K562 (cell line): ENCODE data around the gene SELENOI. TPM values are rescaled to one million over a fixed set of nuclear protein-coding genes. Genes with fewer than 3 reads are reported as not detected.

ENCODE experiments used
- ATF7 ChIP-seq: fragments of 450-650 bp; IDR thresholded peaks from 2 replicates; pipeline ENCODE4 v1.7.1; 2014; ENCODE audit warnings: mild to moderate bottlenecking, moderate library complexity
- BRCA1 ChIP-seq, 2 experiments: fragments of 450-650 bp in 1 of 2; sonication (generic) in 1 of 2; formaldehyde crosslinking in 1 of 2; IDR thresholded peaks; 2 replicates each; pipeline versions ENCODE4 v1.5.0 to v1.6.1; 2017 to 2020; ENCODE audit warnings: mild to moderate bottlenecking in 1 of 2, missing genetic modification reagents in 1 of 2
- CBFA2T2 ChIP-seq: fragments of 450-650 bp; conservative IDR thresholded peaks from 2 replicates; pipeline ENCODE4 v1.6.1; 2017; ENCODE audit warnings: mild to moderate bottlenecking
- CBX1 ChIP-seq: sonication (generic); IDR thresholded peaks from 2 replicates; pipeline ENCODE4 v1.6.1; 2016; ENCODE audit warnings: antibody characterized with exemption, low read depth, mild to moderate bottlenecking
- CHD1 ChIP-seq: fragments of 200-600 bp; sonication (generic); IDR thresholded peaks from one replicate; pipeline ENCODE4 v1.6.1; 2012; ENCODE audit warnings: mild to moderate bottlenecking, moderate library complexity, low read length, inconsistent platforms
- CHD4 ChIP-seq: fragments of 200-600 bp; sonication (generic); IDR thresholded peaks from 3 replicates; pipeline ENCODE4 v1.6.1; 2012; ENCODE audit warnings: low read depth, mild to moderate bottlenecking, mixed read lengths, low read length, inconsistent platforms; ENCODE audit not compliant: insufficient read depth, insufficient replicate concordance, poor library complexity, severe bottlenecking
- CREM ChIP-seq: IDR thresholded peaks from 2 replicates; pipeline ENCODE4 v1.6.1; 2014; ENCODE audit warnings: antibody characterized with exemption, low read depth
- DIDO1 ChIP-seq: fragments of 450-650 bp; IDR thresholded peaks from 2 replicates; pipeline ENCODE4 v1.6.1; 2016; ENCODE audit warnings: low read depth, missing biosample characterization, missing genetic modification characterization
- ESRRB ChIP-seq: fragments of 250-450 bp; sonication (Bioruptor Pico); IDR thresholded peaks from 2 replicates; pipeline ENCODE4 v1.5.0; 2020; ENCODE audit warnings: mild to moderate bottlenecking, moderate library complexity, borderline replicate concordance
- FOXJ2 ChIP-seq: fragments of 200-800 bp; sonication (Bioruptor generic); IDR thresholded peaks from 2 replicates; pipeline ENCODE4 v1.6.1; 2016; ENCODE audit warnings: missing genetic modification characterization, missing compliant biosample characterization
- JUND ChIP-seq, 2 experiments: IDR thresholded peaks; 2 replicates in 1 of 2; 3 replicates in 1 of 2; pipeline ENCODE4 v1.6.1; 2011; ENCODE audit warnings: borderline replicate concordance in 2 of 2, low read depth in 2 of 2, low read length in 2 of 2, improper control_type of control experiment in 1 of 2, missing biosample characterization in 1 of 2, missing genetic modification characterization in 1 of 2, missing genetic modification reagents in 1 of 2
- MCM7 ChIP-seq, 2 experiments: fragments of 450-650 bp; IDR thresholded peaks; 2 replicates each; pipeline ENCODE4 v1.6.1; 2016 to 2018
- RAD21 ChIP-seq, 2 experiments: fragments of 250-450 bp in 1 of 2; fragments of 450-650 bp in 1 of 2; sonication (Bioruptor Pico) in 1 of 2; formaldehyde crosslinking in 1 of 2; IDR thresholded peaks in 1 of 2; conservative IDR thresholded peaks in 1 of 2; 2 replicates each; pipeline versions ENCODE4 v1.4.0 to v1.8.0; 2020 to 2022; ENCODE audit warnings: mild to moderate bottlenecking in 2 of 2, moderate library complexity in 1 of 2
- SNAPC5 ChIP-seq: fragments of 250-450 bp; sonication (Bioruptor Pico); IDR thresholded peaks from 2 replicates; pipeline ENCODE4 v1.8.0; 2021; ENCODE audit warnings: moderate library complexity, mild to moderate bottlenecking, inconsistent platforms
- ZBTB8A ChIP-seq: fragments of 450-650 bp; IDR thresholded peaks from 2 replicates; pipeline ENCODE4 v1.6.1; 2018; ENCODE audit warnings: mild to moderate bottlenecking, moderate library complexity; ENCODE audit not compliant: partially characterized antibody
- ZFPM2 ChIP-seq: fragments of 250-450 bp; sonication (Bioruptor Pico); IDR thresholded peaks from 2 replicates; pipeline ENCODE4 v1.5.1; 2022; ENCODE audit warnings: mild to moderate bottlenecking
- ZNF146 ChIP-seq: IDR thresholded peaks from one replicate; pipeline ENCODE4 v1.6.1; 2018; ENCODE audit warnings: missing compliant biosample characterization; ENCODE audit not compliant: unreplicated experiment
- ZNF224 ChIP-seq: sonication (generic); formaldehyde crosslinking; IDR thresholded peaks from 2 replicates; pipeline ENCODE4 v1.8.0; 2022; ENCODE audit warnings: mild to moderate bottlenecking, missing genetic modification reagents
- ZNF253 ChIP-seq: fragments of 250-450 bp; sonication (Bioruptor Pico); conservative IDR thresholded peaks from 2 replicates; pipeline ENCODE4 v1.6.1; 2021; ENCODE audit warnings: mild to moderate bottlenecking
- ZNF263 ChIP-seq: sonication (generic); formaldehyde crosslinking; IDR thresholded peaks from 2 replicates; pipeline ENCODE4 v1.8.0; 2022; ENCODE audit warnings: mild to moderate bottlenecking, missing genetic modification reagents, borderline replicate concordance
- ZNF280B ChIP-seq: fragments of 250-450 bp; sonication (Bioruptor Pico); IDR thresholded peaks from 2 replicates; pipeline ENCODE4 v1.5.1; 2021; ENCODE audit warnings: mild to moderate bottlenecking
- ZNF77 ChIP-seq: fragments of 250-450 bp; sonication (Bioruptor Pico); IDR thresholded peaks from 2 replicates; pipeline ENCODE4 v1.5.0; 2020
- polyA plus RNA-seq, 8 experiments: library from polyadenylated mRNA; depleted of rRNA in 4 of 8; stranded (reverse) in 5 of 8; unstranded in 3 of 8; fragments of >200 nt; fragmentation: Nextera tagmentation in 2 of 8; fragmentation: Illumina TruSeq in 1 of 8; extraction: Ambion mirVana in 2 of 8; extraction: Trizol in 1 of 8; gene quantifications; 2 replicates each; pipeline versions ENCODE4 v1.2.1 to v1.2.3, GENCODE V29; 2011 to 2014; ENCODE audit warnings: inconsistent platforms in 1 of 8, missing spikeins in 1 of 8
- total RNA-seq, 7 experiments: library from RNA; depleted of rRNA in 6 of 7; stranded (reverse); fragments of >200 nt in 6 of 7; fragmentation: Illumina TruSeq in 2 of 7; extraction: Trizol in 2 of 7; gene quantifications; 2 replicates each; pipeline versions ENCODE4 v1.2.1 to v1.2.3, GENCODE V29; 2011 to 2021; ENCODE audit warnings: low replicate concordance in 1 of 7
- TF ChIP-seq, protein P1 (sequence below): sonication (generic); formaldehyde crosslinking; IDR thresholded peaks from 2 replicates; pipeline ENCODE4 v1.8.0; 2023; ENCODE audit warnings: mild to moderate bottlenecking, missing genetic modification reagents

SELENOI gene
- total and polyA plus RNA-seq, 9 of the 15 experiments (the other 6 are each of a cell fraction or from before 2014, with no cell fraction given), result 9.6 to 46.9 (median 24.4) TPM

- TF ChIP-seq ZFPM2 (CRISPR knock-in tag) (no peak), ZNF253 (CRISPR knock-in tag) (no peak), RAD21 (CRISPR knock-in tag; conservative IDR thresholded peaks at IDR 0.05 in 1 of 2, IDR thresholded peaks at IDR 0.05 in 1 of 2) (no peak), CHD4 (peak; percentile 93), ZNF263 (CRISPR knock-in tag) (no peak), CBX1 (no peak), SNAPC5 (CRISPR knock-in tag) (no peak), JUND (IDR thresholded peaks at IDR 0.05; ENCODE audit: borderline replicate concordance, low read depth, low read length) (peak; percentile 79), JUND (tag; IDR thresholded peaks at IDR 0.05; ENCODE audit: borderline replicate concordance, low read depth, low read length) (no peak; the same call in 1 of the 3 replicates), CHD1 (no peak), ZNF224 (CRISPR knock-in tag) (no peak), MCM7 (IDR thresholded peaks at IDR 0.05) (no peak), CBFA2T2 (peak; percentile 45; the same call in 1 of the 2 replicates), CREM (peak; percentile 80), ZBTB8A (no peak), ZNF280B (CRISPR knock-in tag) (no peak), ATF7 (peak; percentile 64; the same call in 1 of the 2 replicates), FOXJ2 (tag) (no peak), DIDO1 (tag) (no peak), ZNF146 (CRISPR knock-in tag) (no peak), ZNF77 (CRISPR knock-in tag) (no peak), BRCA1 (IDR thresholded peaks at IDR 0.05) (no peak), BRCA1 (CRISPR knock-in tag; IDR thresholded peaks at IDR 0.05) (no peak), ESRRB (no peak)
- TF ChIP-seq, protein P1, sequence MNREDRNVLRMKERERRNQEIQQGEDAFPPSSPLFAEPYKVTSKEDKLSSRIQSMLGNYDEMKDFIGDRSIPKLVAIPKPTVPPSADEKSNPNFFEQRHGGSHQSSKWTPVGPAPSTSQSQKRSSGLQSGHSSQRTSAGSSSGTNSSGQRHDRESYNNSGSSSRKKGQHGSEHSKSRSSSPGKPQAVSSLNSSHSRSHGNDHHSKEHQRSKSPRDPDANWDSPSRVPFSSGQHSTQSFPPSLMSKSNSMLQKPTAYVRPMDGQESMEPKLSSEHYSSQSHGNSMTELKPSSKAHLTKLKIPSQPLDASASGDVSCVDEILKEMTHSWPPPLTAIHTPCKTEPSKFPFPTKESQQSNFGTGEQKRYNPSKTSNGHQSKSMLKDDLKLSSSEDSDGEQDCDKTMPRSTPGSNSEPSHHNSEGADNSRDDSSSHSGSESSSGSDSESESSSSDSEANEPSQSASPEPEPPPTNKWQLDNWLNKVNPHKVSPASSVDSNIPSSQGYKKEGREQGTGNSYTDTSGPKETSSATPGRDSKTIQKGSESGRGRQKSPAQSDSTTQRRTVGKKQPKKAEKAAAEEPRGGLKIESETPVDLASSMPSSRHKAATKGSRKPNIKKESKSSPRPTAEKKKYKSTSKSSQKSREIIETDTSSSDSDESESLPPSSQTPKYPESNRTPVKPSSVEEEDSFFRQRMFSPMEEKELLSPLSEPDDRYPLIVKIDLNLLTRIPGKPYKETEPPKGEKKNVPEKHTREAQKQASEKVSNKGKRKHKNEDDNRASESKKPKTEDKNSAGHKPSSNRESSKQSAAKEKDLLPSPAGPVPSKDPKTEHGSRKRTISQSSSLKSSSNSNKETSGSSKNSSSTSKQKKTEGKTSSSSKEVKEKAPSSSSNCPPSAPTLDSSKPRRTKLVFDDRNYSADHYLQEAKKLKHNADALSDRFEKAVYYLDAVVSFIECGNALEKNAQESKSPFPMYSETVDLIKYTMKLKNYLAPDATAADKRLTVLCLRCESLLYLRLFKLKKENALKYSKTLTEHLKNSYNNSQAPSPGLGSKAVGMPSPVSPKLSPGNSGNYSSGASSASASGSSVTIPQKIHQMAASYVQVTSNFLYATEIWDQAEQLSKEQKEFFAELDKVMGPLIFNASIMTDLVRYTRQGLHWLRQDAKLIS (CRISPR knock-in tag), result no peak
Measured at GRCh38 chr2:26396734-26397298, 50.9 kb downstream of the SELENOI start (continued).
